Measurements from ENCODE around the gene SLC25A34. TPM values are rescaled to one million over a fixed set of nuclear protein-coding genes. Genes with fewer than 3 reads are reported as not detected.
A peak's percentile ranks its signal among the peaks of the same experiment; 100 is the strongest.

SLC25A34 gene
- total and polyA plus RNA-seq, 2 of the 13 experiments (the other 11 are each of a cell fraction or from before 2014, with no cell fraction given) = 0.13 to 0.18 TPM

GRCh38 chr1:15727424-15727823, 8.6 kb upstream of the SLC25A34 start (continued):
- TF ChIP-seq MTF2 (CRISPR knock-in tag; IDR thresholded peaks at IDR 0.05; ENCODE audit: borderline replicate concordance) (no peak), GMEB2 (CRISPR knock-in tag; IDR thresholded peaks at IDR 0.05; ENCODE audit: low read depth) (no peak)

DNA sequence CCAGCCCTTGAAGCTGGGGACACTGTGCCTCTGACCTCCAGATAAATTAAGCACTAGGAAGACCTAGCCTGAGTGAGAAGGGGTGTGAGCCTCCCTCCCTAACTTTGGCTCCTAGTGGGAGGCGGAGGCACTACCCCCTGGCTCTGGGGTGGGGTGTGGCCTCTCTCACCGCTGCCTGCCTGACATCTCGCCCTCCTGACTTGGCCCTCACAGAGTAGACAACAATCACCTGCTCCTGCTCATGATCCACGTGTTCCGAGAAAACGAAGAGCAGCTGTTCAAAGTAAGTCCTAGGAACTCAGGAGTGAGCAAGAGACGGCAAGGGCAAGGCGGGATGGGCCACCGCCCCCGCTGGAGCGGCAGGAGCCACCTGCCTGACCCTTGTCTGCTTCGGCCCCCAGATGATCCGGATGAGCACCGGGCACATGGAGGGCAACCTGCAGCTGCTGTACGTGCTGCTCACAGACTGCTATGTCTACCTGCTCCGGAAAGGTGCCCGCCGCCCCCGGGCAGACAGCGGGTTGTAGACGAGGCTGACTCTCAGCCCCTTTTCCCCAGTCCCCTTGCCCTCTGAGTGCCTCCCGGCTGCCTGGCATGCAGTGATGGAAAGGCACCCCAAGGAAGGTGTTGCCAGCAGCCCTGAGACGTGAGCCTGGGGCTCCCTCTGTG, 8.1 kb upstream of the SLC25A34 start:
- Histone ChIP-seq H3K27ac (ENCODE audit: extremely low read length, insufficient read depth, low read length) (no peak overlapping the region), H3K4me1 (ENCODE audit: insufficient read depth, low read length) (no peaks in the 10 kb centered on the region), H3K27me3 (ENCODE audit: control insufficient read depth in 1 of 2, insufficient read depth in 2 of 2, low read length in 2 of 2) (no peaks in the 10 kb centered on the region), H3K79me2 (ENCODE audit: insufficient read depth, low read length) (no peaks in the 10 kb centered on the region), H4K20me1 (ENCODE audit: insufficient read depth, low read length) (no peaks in the 10 kb centered on the region), H3K9ac (ENCODE audit: insufficient read depth, low read depth, low read length) (no peak overlapping the region), H2AFZ (ENCODE audit: low read length) (no peak overlapping the region), H3K4me2 (ENCODE audit: low read depth, low read length) (no peak overlapping the region), H3K4me3 (replicated peaks in 1 of 3; ENCODE audit: insufficient read depth in 1 of 3, low read depth in 2 of 3, low read length in 3 of 3) (no peak overlapping the region), H3K9me3 (ENCODE audit: low read length) (no peaks in the 10 kb centered on the region), H3K36me3 (replicated peaks in 1 of 2; ENCODE audit: control insufficient read depth in 1 of 2, insufficient read depth in 2 of 2, low read length in 2 of 2) (peaks cover 15 to 44% of the 10 kb centered on the region in 2 experiments; a peak in 4 of 5 replicates)
- CTCF ChIA-PET (ENCODE audit: low intra/inter-chr PET ratio, low total read pairs) = no interaction called here
- ATAC-seq (no peak), DNase-seq (ENCODE audit: low spot score) (no peak), FAIRE-seq (no peak)
- intact Hi-C loops (cut with micrococcal nuclease; ENCODE audit: unreplicated experiment) = no loop called here
- whole genome bisulfite sequencing (ENCODE audit: low lambda C conversion rate) = 89% methylated on average over 10 of the region's 23 CpGs
- in situ Hi-C loops (cut with HindIII; ENCODE audit: extremely low pct_ligation_motif_present, low pct_unique_long_range_greater_than_20kb) = no loop called here
- TF ChIP-seq ZNF292 (CRISPR knock-in tag; IDR thresholded peaks at IDR 0.05; ENCODE audit: borderline replicate concordance, low read depth) (no peak), AGO2 (optimal IDR thresholded peaks at IDR 0.05; ENCODE audit: low read depth, low read length) (peak; percentile 10)
- POLR2A ChIA-PET = no interaction called here
- TSS peak; percentile 45 for BruUV-seq (replicated peaks)
